Measurements from ENCODE around the gene BANP. TPM values are rescaled to one million over a fixed set of nuclear protein-coding genes. Genes with fewer than 3 reads are reported as not detected.
A peak's percentile ranks its signal among the peaks of the same experiment; 100 is the strongest.
"Not testable (repeated sequence)": the region's sequence is repeated elsewhere in the genome, so short reads cannot be mapped to it uniquely, and the experiment has no call there.

Gene BANP
- total and polyA plus RNA-seq, 11 donors: 7.2 to 20.7 (median 13.3) TPM

DNA sequence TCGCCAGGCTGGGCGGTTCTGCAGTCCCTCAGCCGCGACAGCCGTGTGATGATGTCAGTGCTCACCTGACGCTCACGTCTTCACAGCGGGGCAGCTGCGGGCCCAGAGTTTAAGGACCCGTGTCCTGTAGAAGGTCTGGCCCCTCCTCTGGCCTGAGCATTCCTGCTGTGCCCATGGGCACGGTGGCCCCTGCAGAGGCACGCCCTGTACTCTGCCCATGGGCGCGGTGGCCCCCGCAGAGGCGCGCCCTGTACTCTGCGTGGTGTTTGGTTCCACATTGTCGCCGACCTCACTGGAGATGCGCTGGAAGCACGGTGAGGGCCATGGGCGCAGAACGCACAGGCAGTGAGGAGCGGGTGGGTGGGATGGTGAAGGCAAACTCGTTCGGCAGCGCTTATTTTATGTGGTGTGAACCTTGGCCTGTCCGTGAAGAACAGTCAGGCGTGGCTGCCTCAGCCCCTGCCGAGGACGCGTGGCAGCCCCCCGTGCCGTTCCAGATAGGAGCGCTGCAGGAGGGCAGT is 122.0 kb downstream of the BANP start:
- Histone ChIP-seq H3K9me3 (no peaks in the 10 kb centered on the region), H3K36me3 (peaks cover 0 to 50% (median 45%) of the 10 kb centered on the region in 9 donors), H3K4me1 (peaks cover 0 to 19% (median 0%) of the 10 kb centered on the region in 12 donors), H3K27ac (no peak overlapping the region), H3K4me3 (no peak overlapping the region), H3K27me3 (no peaks in the 10 kb centered on the region)
- 89 to 92% (median 92%) methylated on average over 17 to 36 of the region's 36 CpGs for WGBS, 4 donors
- intact Hi-C loops (cut with DNase I): no loop called here
- DNase-seq (peak in 3 of 5 donors; percentile 4 to 57 (median 5)), ATAC-seq (no peak)
- TF ChIP-seq POLR2A (IDR thresholded peaks at IDR 0.05): no peak
- TF ChIP-seq, protein P1, sequence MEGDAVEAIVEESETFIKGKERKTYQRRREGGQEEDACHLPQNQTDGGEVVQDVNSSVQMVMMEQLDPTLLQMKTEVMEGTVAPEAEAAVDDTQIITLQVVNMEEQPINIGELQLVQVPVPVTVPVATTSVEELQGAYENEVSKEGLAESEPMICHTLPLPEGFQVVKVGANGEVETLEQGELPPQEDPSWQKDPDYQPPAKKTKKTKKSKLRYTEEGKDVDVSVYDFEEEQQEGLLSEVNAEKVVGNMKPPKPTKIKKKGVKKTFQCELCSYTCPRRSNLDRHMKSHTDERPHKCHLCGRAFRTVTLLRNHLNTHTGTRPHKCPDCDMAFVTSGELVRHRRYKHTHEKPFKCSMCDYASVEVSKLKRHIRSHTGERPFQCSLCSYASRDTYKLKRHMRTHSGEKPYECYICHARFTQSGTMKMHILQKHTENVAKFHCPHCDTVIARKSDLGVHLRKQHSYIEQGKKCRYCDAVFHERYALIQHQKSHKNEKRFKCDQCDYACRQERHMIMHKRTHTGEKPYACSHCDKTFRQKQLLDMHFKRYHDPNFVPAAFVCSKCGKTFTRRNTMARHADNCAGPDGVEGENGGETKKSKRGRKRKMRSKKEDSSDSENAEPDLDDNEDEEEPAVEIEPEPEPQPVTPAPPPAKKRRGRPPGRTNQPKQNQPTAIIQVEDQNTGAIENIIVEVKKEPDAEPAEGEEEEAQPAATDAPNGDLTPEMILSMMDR (IDR thresholded peaks at IDR 0.05): no peak

DNA sequence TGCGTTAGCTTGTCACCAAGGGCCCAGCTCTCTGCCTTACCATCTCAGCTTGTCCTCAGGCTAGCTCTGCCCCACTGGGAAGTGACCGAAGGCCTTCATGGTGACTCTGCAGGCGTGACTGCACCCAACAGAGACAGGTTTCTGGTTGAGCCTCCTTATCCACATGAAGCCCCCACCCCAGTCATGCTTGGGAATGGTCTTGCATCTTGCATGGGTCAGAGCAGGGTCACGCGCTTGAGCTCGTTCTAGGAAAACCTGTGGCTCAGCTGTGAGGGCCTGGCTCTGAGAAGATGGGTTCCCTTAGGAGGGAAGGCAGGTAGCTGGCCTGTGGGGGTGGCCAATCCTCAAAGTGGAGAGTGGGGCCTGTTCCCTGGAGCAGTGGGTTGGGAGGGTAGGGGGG is 122.8 kb downstream of the BANP start:
- Histone ChIP-seq H3K27ac (no peak overlapping the region), H3K4me3 (no peak overlapping the region), H3K36me3 (peaks cover 0 to 53% (median 47%) of the 10 kb centered on the region in 9 donors), H3K4me1 (peaks cover 0 to 22% (median 0%) of the 10 kb centered on the region in 12 donors), H3K27me3 (no peaks in the 10 kb centered on the region), H3K9me3 (no peaks in the 10 kb centered on the region)
- ATAC-seq (no peak), DNase-seq (peak in 1 of 5 donors; percentile 26)
- intact Hi-C loops (cut with DNase I): no loop called here
- 93 to 97% (median 96%) methylated on average over 3 to 6 of the region's 6 CpGs for WGBS, 4 donors
- no peak for TF ChIP-seq POLR2A (IDR thresholded peaks at IDR 0.05)
- TF ChIP-seq, protein P1 (IDR thresholded peaks at IDR 0.05): no peak

DNA sequence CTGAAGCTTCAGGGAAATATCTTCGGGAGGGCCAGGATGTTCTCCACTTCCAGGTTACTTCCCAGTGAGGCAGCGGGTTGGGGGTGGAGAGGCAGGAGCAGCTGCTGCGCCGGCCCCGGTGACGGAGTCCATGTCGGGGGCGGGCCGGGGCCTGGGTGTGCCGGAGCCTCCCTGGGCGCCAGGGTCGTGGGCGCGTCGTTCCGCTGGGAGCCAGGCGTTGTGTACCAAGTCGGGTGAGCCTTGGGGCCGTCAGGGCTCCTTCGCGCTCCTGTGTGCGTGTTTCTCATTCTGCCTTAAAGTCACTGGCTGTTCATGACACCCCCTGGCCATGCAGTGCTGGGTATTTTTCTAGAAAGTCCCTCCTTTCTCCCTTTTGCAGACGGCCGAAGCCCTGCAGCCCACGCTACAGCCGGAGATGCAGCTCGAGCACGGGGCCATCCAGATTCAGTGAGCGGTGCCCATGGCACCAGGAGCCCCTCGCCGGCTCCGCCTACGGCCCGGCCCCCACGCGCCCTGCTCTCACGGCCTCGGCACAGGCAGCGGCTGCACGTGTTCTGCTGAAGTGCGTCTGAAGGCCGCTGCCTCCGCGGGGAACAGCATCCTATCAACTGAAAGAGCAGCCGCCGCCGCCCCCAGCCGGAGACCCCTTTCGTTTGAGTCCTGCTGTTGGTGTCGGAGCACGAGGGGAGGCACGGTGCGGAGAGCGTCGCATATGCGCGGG is 125.1 kb downstream of the BANP start:
- H3K4me3 ChIP-seq: no peak overlapping the region
- peaks cover 0 to 22% (median 0%) of the 10 kb centered on the region in 12 donors for H3K4me1 ChIP-seq
- H3K27me3 ChIP-seq: no peaks in the 10 kb centered on the region
- peaks cover 0 to 37% (median 32%) of the 10 kb centered on the region in 9 donors for H3K36me3 ChIP-seq
- TF ChIP-seq POLR2A (IDR thresholded peaks at IDR 0.05): no peak
- TF ChIP-seq, protein P1 (IDR thresholded peaks at IDR 0.05): no peak
- ATAC-seq (no peak), DNase-seq (peak in 1 of 5 donors; percentile 48)
- intact Hi-C loops (cut with DNase I): no loop called here
- peak overlapping the region in 2 of 12 donors; percentile 70 to 80 for H3K27ac ChIP-seq
- 94 to 96% (median 96%) methylated on average over 57 of the region's 57 CpGs for WGBS, 4 donors
- no peaks in the 10 kb centered on the region for H3K9me3 ChIP-seq

DNA sequence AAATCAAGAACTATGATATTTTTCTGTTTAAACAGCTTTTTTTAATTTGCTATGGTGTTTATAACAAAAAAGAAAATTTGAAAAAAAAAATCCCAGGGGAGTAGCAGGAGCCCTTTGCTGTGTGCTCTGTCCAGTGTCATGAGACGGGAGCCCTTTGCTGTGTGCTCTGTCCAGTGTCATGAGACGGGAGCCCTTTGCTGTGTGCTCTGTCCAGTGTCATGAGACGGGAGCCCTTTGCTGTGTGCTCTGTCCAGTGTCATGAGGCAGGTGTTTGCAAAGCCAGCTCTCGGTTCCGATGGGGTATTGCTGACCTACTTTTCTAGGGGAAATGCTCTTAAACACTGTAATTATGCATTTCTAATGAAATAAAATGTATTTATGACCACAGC is 125.7 kb downstream of the BANP start:
- H3K27me3 ChIP-seq; intact Hi-C loops (cut with DNase I); H3K4me3 ChIP-seq; DNase-seq; H3K9me3 ChIP-seq: not testable (repeated sequence)
- WGBS, 4 donors: 61 to 79% (median 71%) methylated on average over 5 of the region's 5 CpGs
- H3K4me1 ChIP-seq: peaks cover 0 to 22% (median 0%) of the 10 kb centered on the region in 12 donors
- peak overlapping the region in 6 of 12 donors; percentile 21 to 80 (median 52) for H3K27ac ChIP-seq
- H3K36me3 ChIP-seq: peaks cover 0 to 34% (median 28%) of the 10 kb centered on the region in 9 donors
- ATAC-seq: peak in 2 of 4 donors; percentile 33 to 48

Measured in heart left ventricle (tissue), 16 donors.